Activated CD4-positive, alpha-beta T cell treated with anti-CD3 and anti-CD28 coated beads, Interleukin-2, amount 50 U/mL, for 48 hours (primary cell): ENCODE data around the gene CBFA2T3.

Experiments
- DNase-seq, 2 experiments: peaks; one replicate each; pipeline ENCODE4 v3.0.0-alpha.2; 2020

Gene CBFA2T3

GRCh38 chr16:88886845-88887521, 90.0 kb downstream of the CBFA2T3 start:
- DNase-seq: no peak

- no peak for DNase-seq
These were observed 90.6 kb downstream of the CBFA2T3 start for GRCh38 chr16:88886420-88886844.

GRCh38 chr16:88885693-88886280, 91.2 kb downstream of the CBFA2T3 start:
- DNase-seq: no peak

- no peak for DNase-seq
These were observed 92.3 kb downstream of the CBFA2T3 start for GRCh38 chr16:88884569-88885271.

- DNase-seq: no peak
These were observed 93.1 kb downstream of the CBFA2T3 start for GRCh38 chr16:88883946-88884345.

GRCh38 chr16:88883117-88883895, 93.7 kb downstream of the CBFA2T3 start:
- DNase-seq: no peak

GRCh38 chr16:88882358-88883030, 94.5 kb downstream of the CBFA2T3 start:
- DNase-seq: no peak

- DNase-seq: no peak
These were observed 95.2 kb downstream of the CBFA2T3 start for GRCh38 chr16:88881675-88882357.

GRCh38 chr16:88881007-88881615, 95.9 kb downstream of the CBFA2T3 start:
- no peak for DNase-seq

- DNase-seq: no peak
These were observed 96.6 kb downstream of the CBFA2T3 start for GRCh38 chr16:88880226-88881006.

GRCh38 chr16:88879788-88880055, 97.3 kb downstream of the CBFA2T3 start:
- DNase-seq: no peak

GRCh38 chr16:88878967-88879787, 97.8 kb downstream of the CBFA2T3 start:
- DNase-seq: no peak

- no peak for DNase-seq
These were observed 98.7 kb downstream of the CBFA2T3 start for GRCh38 chr16:88878356-88878755.

GRCh38 chr16:88877564-88878289, 99.3 kb downstream of the CBFA2T3 start:
- no peak for DNase-seq

- DNase-seq: no peak
These were observed 100.0 kb downstream of the CBFA2T3 start for GRCh38 chr16:88876942-88877526.

GRCh38 chr16:88875703-88876234, 101.2 kb downstream of the CBFA2T3 start:
- DNase-seq: no peak

- no peak for DNase-seq
These were observed 101.9 kb downstream of the CBFA2T3 start for GRCh38 chr16:88874938-88875599.

GRCh38 chr16:88872650-88873331, 104.2 kb downstream of the CBFA2T3 start:
- no peak for DNase-seq
